ENCODE results near the gene NUCKS1.

- TF ChIP-seq POLR2A (IDR thresholded peaks at IDR 0.05) (no peak), CTCF (IDR thresholded peaks at IDR 0.05) (no peak)
Measured at GRCh38 chr1:205751036-205751651, 1.2 kb upstream of the NUCKS1 start.
